Germinal center (tissue), 1 donor: ENCODE results near the gene ACOT7.
"Not testable (repeated sequence)": the region's sequence is repeated elsewhere in the genome, so short reads cannot be mapped to it uniquely, and the experiment has no call there.

ENCODE experiments used
- DNase-seq: peaks from one replicate; pipeline ENCODE4 v3.0.0; 2012; ENCODE audit warnings: mixed read lengths, low spot score

ACOT7 gene

GRCh38 chr1:6399294-6399693 lies 5.7 kb upstream of the ACOT7 start:
- no peak for DNase-seq

GRCh38 chr1:6397844-6398441 lies 4.4 kb upstream of the ACOT7 start:
- no peak for DNase-seq

- DNase-seq, result no peak
These were observed 3.4 kb upstream of the ACOT7 start for GRCh38 chr1:6396998-6397397.

- not testable (repeated sequence) for DNase-seq
These were observed 2.2 kb upstream of the ACOT7 start for GRCh38 chr1:6395781-6396244.

- not testable (repeated sequence) for DNase-seq
These were observed 1.6 kb upstream of the ACOT7 start for GRCh38 chr1:6395130-6395529.

GRCh38 chr1:6392809-6393399 lies 663 bp downstream of the ACOT7 start:
- DNase-seq, result no peak

- DNase-seq, result no peak
These were observed 1.4 kb downstream of the ACOT7 start for GRCh38 chr1:6391951-6392808.

- no peak for DNase-seq
These were observed 3.6 kb downstream of the ACOT7 start for GRCh38 chr1:6389971-6390370.

- no peak for DNase-seq
These were observed 7.1 kb downstream of the ACOT7 start for GRCh38 chr1:6386371-6386949.

GRCh38 chr1:6385488-6386191 lies 7.9 kb downstream of the ACOT7 start:
- DNase-seq, result no peak

GRCh38 chr1:6384962-6385361 lies 8.6 kb downstream of the ACOT7 start:
- DNase-seq, result no peak

- DNase-seq, result no peak
These were observed 9.4 kb downstream of the ACOT7 start for GRCh38 chr1:6384135-6384534.

- no peak for DNase-seq
These were observed 13.5 kb downstream of the ACOT7 start for GRCh38 chr1:6380037-6380436.

GRCh38 chr1:6378096-6378746 lies 15.3 kb downstream of the ACOT7 start:
- no peak for DNase-seq

- DNase-seq, result no peak
These were observed 19.4 kb downstream of the ACOT7 start for GRCh38 chr1:6373961-6374720.

GRCh38 chr1:6372236-6372635 lies 21.3 kb downstream of the ACOT7 start:
- not testable (repeated sequence) for DNase-seq

GRCh38 chr1:6370006-6370405 lies 23.6 kb downstream of the ACOT7 start:
- DNase-seq, result no peak

GRCh38 chr1:6367381-6368012 lies 26.1 kb downstream of the ACOT7 start:
- no peak for DNase-seq

GRCh38 chr1:6365047-6365446 lies 28.5 kb downstream of the ACOT7 start:
- DNase-seq, result no peak
